ENCODE results near the gene SNX10.

DNA sequence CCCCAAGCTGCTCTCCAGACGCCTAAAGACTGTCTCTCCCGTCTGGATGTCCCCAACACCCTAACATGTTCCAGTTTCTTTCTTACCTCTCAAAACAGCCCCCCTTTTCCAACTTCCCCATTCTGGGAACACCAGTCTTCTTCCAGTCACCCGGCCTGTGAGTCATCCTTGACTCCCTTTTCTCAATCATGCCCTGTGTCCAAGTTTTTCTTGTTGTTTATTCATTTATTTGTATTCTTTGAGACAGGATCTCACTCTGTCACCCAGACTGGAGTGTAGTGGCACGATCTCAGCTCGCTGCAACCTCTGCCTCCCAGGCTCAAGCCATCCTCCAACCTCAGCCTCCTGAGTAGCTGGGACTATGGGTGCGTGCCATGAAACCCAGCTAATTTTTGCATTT is 15.6 kb downstream of the SNX10 start:
- no peak for TF ChIP-seq RNF2 (IDR thresholded peaks at IDR 0.05; ENCODE audit: borderline replicate concordance, low read depth, low read length, missing control alignments, poor library complexity, severe bottlenecking)
- no peak for TF ChIP-seq YY1 (IDR thresholded peaks at IDR 0.05; ENCODE audit: low read depth, low read length)
- TF ChIP-seq, protein P1, sequence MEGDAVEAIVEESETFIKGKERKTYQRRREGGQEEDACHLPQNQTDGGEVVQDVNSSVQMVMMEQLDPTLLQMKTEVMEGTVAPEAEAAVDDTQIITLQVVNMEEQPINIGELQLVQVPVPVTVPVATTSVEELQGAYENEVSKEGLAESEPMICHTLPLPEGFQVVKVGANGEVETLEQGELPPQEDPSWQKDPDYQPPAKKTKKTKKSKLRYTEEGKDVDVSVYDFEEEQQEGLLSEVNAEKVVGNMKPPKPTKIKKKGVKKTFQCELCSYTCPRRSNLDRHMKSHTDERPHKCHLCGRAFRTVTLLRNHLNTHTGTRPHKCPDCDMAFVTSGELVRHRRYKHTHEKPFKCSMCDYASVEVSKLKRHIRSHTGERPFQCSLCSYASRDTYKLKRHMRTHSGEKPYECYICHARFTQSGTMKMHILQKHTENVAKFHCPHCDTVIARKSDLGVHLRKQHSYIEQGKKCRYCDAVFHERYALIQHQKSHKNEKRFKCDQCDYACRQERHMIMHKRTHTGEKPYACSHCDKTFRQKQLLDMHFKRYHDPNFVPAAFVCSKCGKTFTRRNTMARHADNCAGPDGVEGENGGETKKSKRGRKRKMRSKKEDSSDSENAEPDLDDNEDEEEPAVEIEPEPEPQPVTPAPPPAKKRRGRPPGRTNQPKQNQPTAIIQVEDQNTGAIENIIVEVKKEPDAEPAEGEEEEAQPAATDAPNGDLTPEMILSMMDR (IDR thresholded peaks at IDR 0.05; ENCODE audit: control extremely low read depth in 1 of 3, insufficient read depth in 1 of 3, low read depth in 1 of 3, low read length in 3 of 3): no peak
- TF ChIP-seq POLR2A (IDR thresholded peaks at IDR 0.05; ENCODE audit: control extremely low read depth in 1 of 2, low read depth in 2 of 2, low read length in 2 of 2): no peak
- TF ChIP-seq NRF1 (IDR thresholded peaks at IDR 0.05; ENCODE audit: low read depth, low read length): no peak
- no peak for TF ChIP-seq HDAC2 (IDR thresholded peaks at IDR 0.05; ENCODE audit: borderline replicate concordance in 1 of 2, low read depth in 2 of 2, low read length in 2 of 2)
- no peak for TF ChIP-seq SUZ12 (IDR thresholded peaks at IDR 0.05; ENCODE audit: low read length)
- no peak for TF ChIP-seq EP300 (IDR thresholded peaks at IDR 0.05; ENCODE audit: borderline replicate concordance in 1 of 2, low read depth in 2 of 2, low read length in 2 of 2)
- TF ChIP-seq SIN3A (conservative IDR thresholded peaks at IDR 0.05 in 1 of 2, IDR thresholded peaks at IDR 0.05 in 1 of 2; ENCODE audit: low read depth in 1 of 2, low read length in 2 of 2): no peak
- TF ChIP-seq KDM1A (IDR thresholded peaks at IDR 0.05; ENCODE audit: borderline replicate concordance, low read length): no peak
- TF ChIP-seq BACH1 (IDR thresholded peaks at IDR 0.05; ENCODE audit: low read length): no peak
- TF ChIP-seq SAP30 (IDR thresholded peaks at IDR 0.05; ENCODE audit: insufficient read depth, insufficient replicate concordance, low read length): no peak
- no peak for TF ChIP-seq CHD2 (IDR thresholded peaks at IDR 0.05; ENCODE audit: low read length)
- TF ChIP-seq TAF1 (IDR thresholded peaks at IDR 0.05; ENCODE audit: low read depth, low read length): no peak

All from H1 (cell line).